ENCODE data around the gene PRR20G. TPM values are rescaled to one million over a fixed set of nuclear protein-coding genes. Genes with fewer than 3 reads are reported as not detected.

PRR20G gene
- total RNA-seq, 2 experiments from 2014 or later = not detected

DNA sequence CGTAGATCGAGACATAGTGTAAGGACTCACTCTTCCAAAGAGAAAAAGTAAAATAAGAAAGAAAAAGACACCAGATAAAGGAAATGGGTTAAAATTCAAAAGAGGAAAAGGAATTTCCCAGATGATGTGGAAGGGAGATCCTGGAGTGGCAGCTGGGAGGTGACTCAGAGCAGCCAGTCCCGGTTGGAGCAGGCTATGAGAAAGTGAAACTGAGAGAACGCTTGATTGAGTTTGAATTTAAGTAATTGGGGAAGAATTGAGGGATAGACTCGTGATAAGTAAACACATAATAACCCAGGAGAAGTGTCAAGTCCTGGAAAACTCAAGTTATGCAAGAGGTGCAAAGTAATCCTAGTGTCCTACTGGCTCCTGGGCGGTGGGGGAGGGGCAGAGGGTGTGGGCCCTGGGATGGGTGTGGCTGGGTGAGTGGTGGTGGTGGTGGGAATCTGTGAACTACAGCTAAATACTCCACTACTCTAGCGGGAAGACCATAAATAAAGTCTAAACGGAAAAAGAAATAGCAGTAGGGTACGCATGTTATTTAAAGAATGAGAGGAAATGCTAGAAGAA is 1.2 kb downstream of the PRR20G start:
- Mint-ChIP-seq H3K4me1 (no peaks in the 10 kb centered on the region), H3K36me3 (no peaks in the 10 kb centered on the region), H3K4me3 (no peak overlapping the region), H3K27ac (no peak overlapping the region), H3K9me3 (peaks cover 2% of the 10 kb centered on the region), H3K27me3 (peaks cover 5% of the 10 kb centered on the region)
- DNase-seq = no peak

DNA sequence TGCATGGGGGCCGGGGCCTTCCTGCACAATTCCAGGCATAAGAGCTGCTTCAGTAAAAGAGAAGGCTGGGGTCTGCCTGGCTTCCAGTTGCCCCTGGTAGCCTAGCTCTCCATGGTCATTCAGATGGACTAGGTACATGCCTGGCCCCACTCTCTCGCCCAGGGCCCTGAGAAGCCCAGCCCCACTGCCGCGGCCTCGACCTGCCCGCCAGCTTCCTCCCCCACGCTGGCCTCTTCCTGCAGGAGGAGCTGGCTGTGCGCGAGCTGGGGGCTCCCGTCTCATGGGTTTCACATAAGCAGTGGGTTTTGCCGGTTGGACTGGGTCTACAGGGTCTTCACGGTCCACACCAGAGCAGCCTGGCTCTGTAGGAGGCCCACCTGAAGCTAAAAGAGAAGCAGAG is 3.6 kb downstream of the PRR20G start:
- no peaks in the 10 kb centered on the region for H3K4me1 Mint-ChIP-seq
- H3K9me3 Mint-ChIP-seq = no peaks in the 10 kb centered on the region
- no peak overlapping the region for H3K4me3 Mint-ChIP-seq
- no peak overlapping the region for H3K27ac Mint-ChIP-seq
- H3K36me3 Mint-ChIP-seq = no peaks in the 10 kb centered on the region
- no peak for DNase-seq
- H3K27me3 Mint-ChIP-seq = peaks cover 9% of the 10 kb centered on the region

GRCh38 chr3:127277561-127277960 is 10.3 kb downstream of the PRR20G start:
- Mint-ChIP-seq H3K27ac (no peak overlapping the region), H3K4me3 (no peak overlapping the region), H3K27me3 (peaks cover 17% of the 10 kb centered on the region), H3K9me3 (no peaks in the 10 kb centered on the region), H3K4me1 (no peaks in the 10 kb centered on the region), H3K36me3 (no peaks in the 10 kb centered on the region)
- no peak for DNase-seq

- H3K27ac Mint-ChIP-seq = no peak overlapping the region
- H3K4me3 Mint-ChIP-seq = no peak overlapping the region
- no peak for DNase-seq
- H3K36me3 Mint-ChIP-seq = no peaks in the 10 kb centered on the region
- peaks cover 21% of the 10 kb centered on the region for H3K27me3 Mint-ChIP-seq
- no peaks in the 10 kb centered on the region for H3K4me1 Mint-ChIP-seq
- H3K9me3 Mint-ChIP-seq = no peaks in the 10 kb centered on the region
These were observed 10.9 kb downstream of the PRR20G start for GRCh38 chr3:127276995-127277394.

- no peaks in the 10 kb centered on the region for H3K36me3 Mint-ChIP-seq
- H3K4me3 Mint-ChIP-seq = no peak overlapping the region
- H3K4me1 Mint-ChIP-seq = no peaks in the 10 kb centered on the region
- peaks cover 21% of the 10 kb centered on the region for H3K27me3 Mint-ChIP-seq
- DNase-seq = no peak
- no peak overlapping the region for H3K27ac Mint-ChIP-seq
- no peaks in the 10 kb centered on the region for H3K9me3 Mint-ChIP-seq
These were observed 11.4 kb downstream of the PRR20G start for GRCh38 chr3:127276396-127276795.

GRCh38 chr3:127275287-127275781 is 12.5 kb downstream of the PRR20G start:
- Mint-ChIP-seq H3K9me3 (no peaks in the 10 kb centered on the region), H3K36me3 (no peaks in the 10 kb centered on the region), H3K27me3 (peaks cover 21% of the 10 kb centered on the region), H3K27ac (no peak overlapping the region), H3K4me1 (no peaks in the 10 kb centered on the region), H3K4me3 (no peak overlapping the region)
- no peak for DNase-seq

DNA sequence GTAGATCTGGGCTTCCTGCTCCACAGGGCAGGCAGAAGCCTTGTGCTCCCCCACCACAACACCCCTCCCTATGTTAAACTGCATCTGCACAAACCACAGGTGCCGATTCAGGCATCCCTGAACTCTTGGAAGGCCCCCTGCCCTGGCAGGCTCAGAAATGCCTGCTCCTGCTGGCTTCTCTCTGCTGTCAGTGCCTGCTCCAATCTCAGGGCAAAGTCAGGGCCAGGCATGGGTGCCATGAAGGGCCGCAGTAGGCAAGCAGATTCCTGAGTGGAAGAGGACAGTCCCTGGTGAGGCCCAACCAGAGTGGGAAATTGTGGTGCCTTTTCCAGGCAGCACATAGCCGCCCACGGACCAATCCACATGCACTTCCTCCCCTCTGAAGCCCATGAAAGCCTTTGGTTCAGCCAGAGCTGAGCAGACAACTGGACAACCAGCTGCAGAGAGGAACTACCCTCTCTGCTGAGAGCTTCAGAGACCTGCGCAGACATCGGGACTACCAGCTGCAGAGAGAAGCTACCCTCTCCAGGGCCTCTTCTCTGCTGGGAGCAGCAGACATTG is 13.6 kb downstream of the PRR20G start:
- no peaks in the 10 kb centered on the region for H3K9me3 Mint-ChIP-seq
- H3K27me3 Mint-ChIP-seq = peaks cover 17% of the 10 kb centered on the region
- no peak overlapping the region for H3K4me3 Mint-ChIP-seq
- no peaks in the 10 kb centered on the region for H3K4me1 Mint-ChIP-seq
- H3K36me3 Mint-ChIP-seq = no peaks in the 10 kb centered on the region
- no peak overlapping the region for H3K27ac Mint-ChIP-seq
- DNase-seq = no peak

DNA sequence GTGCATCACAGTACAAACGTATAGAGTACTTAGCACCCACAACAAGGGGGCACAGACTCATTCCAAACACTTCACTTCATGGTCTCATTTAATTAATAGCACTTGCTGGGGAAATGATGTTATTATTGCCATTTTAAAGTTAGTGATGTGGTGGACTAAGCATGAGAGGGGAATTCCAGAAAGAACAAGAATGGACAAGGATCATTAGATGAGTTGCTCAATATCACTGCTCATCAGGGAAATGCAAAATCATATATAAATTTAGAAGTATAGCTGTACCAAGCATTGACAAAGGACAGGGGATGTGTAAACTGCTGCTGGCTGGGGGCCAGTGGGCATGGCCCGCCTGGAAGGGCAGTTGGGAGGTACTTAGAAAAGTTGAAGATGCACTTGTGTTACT is 14.6 kb downstream of the PRR20G start:
- peaks cover 5% of the 10 kb centered on the region for H3K9me3 Mint-ChIP-seq
- H3K27ac Mint-ChIP-seq = no peak overlapping the region
- H3K27me3 Mint-ChIP-seq = peaks cover 15% of the 10 kb centered on the region
- no peaks in the 10 kb centered on the region for H3K36me3 Mint-ChIP-seq
- no peak overlapping the region for H3K4me3 Mint-ChIP-seq
- DNase-seq = no peak
- H3K4me1 Mint-ChIP-seq = no peaks in the 10 kb centered on the region

- Mint-ChIP-seq H3K27me3 (peaks cover 7% of the 10 kb centered on the region), H3K9me3 (peaks cover 5% of the 10 kb centered on the region), H3K4me1 (no peaks in the 10 kb centered on the region), H3K36me3 (no peaks in the 10 kb centered on the region), H3K4me3 (no peak overlapping the region), H3K27ac (no peak overlapping the region)
- DNase-seq = no peak
These were observed 21.7 kb downstream of the PRR20G start for GRCh38 chr3:127266186-127266585.

DNA sequence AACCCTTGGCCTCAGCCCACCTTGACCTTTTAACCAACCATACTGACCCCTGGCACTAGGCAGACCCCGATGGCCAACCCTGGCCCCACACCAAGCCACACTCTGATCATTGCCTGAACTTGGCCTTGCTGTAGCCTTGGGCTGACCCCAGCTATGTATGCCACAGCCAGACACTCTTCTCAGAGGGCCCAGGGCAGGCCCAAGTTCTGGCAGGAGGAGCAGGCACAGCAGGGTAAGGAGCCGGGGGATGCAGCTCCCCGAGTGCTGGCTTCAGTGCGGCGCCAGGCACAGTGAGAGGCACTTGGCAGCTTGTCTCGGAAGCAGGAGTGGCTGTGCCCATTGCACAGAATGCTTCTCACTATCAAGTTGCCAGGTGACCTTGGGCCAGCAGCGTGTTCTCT is 22.3 kb downstream of the PRR20G start:
- no peaks in the 10 kb centered on the region for H3K36me3 Mint-ChIP-seq
- DNase-seq = no peak

GRCh38 chr3:127264794-127265514 is 22.9 kb downstream of the PRR20G start:
- H3K27me3 Mint-ChIP-seq = peaks cover 9% of the 10 kb centered on the region
- H3K9me3 Mint-ChIP-seq = peaks cover 5% of the 10 kb centered on the region
- DNase-seq = no peak
- H3K4me3 Mint-ChIP-seq = no peak overlapping the region
- no peaks in the 10 kb centered on the region for H3K36me3 Mint-ChIP-seq
- H3K27ac Mint-ChIP-seq = no peak overlapping the region
- no peaks in the 10 kb centered on the region for H3K4me1 Mint-ChIP-seq

More for the DNA sequence above, 22.3 kb downstream of the PRR20G start:
- Mint-ChIP-seq H3K27me3 (peaks cover 9% of the 10 kb centered on the region), H3K27ac (no peak overlapping the region), H3K9me3 (peaks cover 5% of the 10 kb centered on the region), H3K4me1 (no peaks in the 10 kb centered on the region), H3K4me3 (no peak overlapping the region)

DNA sequence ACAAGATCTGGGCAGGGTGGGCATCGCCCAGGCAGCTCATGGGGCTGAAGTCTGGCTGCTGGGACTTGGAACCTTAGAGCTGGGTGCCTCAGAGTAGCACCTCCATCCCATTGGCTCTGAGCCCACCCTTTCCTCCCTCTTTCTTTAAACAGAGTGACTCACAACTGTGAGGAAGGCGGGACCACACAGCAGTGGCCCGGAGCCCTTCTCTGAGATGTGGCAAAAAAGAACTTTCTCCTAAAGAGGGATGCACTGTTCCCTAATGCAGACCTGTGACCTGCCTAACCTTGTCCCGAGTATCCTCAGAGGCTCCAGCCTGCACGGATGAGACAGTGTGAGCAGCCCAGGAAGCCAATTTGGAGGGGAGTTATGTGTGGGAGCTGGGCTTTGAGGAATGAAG is 23.6 kb downstream of the PRR20G start:
- no peak for DNase-seq
- Mint-ChIP-seq H3K4me1 (no peaks in the 10 kb centered on the region), H3K36me3 (no peaks in the 10 kb centered on the region), H3K27ac (no peak overlapping the region), H3K4me3 (no peak overlapping the region), H3K27me3 (peaks cover 9% of the 10 kb centered on the region), H3K9me3 (peaks cover 5% of the 10 kb centered on the region)

GRCh38 chr3:127263586-127264231 is 24.1 kb downstream of the PRR20G start:
- DNase-seq = no peak
- H3K27ac Mint-ChIP-seq = no peak overlapping the region
- no peaks in the 10 kb centered on the region for H3K4me1 Mint-ChIP-seq
- H3K9me3 Mint-ChIP-seq = peaks cover 3% of the 10 kb centered on the region
- H3K27me3 Mint-ChIP-seq = peaks cover 9% of the 10 kb centered on the region
- H3K4me3 Mint-ChIP-seq = no peak overlapping the region
- no peaks in the 10 kb centered on the region for H3K36me3 Mint-ChIP-seq

GRCh38 chr3:127263037-127263436 is 24.8 kb downstream of the PRR20G start:
- H3K27ac Mint-ChIP-seq = no peak overlapping the region
- no peaks in the 10 kb centered on the region for H3K9me3 Mint-ChIP-seq
- peaks cover 9% of the 10 kb centered on the region for H3K27me3 Mint-ChIP-seq
- no peaks in the 10 kb centered on the region for H3K4me1 Mint-ChIP-seq
- H3K4me3 Mint-ChIP-seq = no peak overlapping the region
- H3K36me3 Mint-ChIP-seq = no peaks in the 10 kb centered on the region
- no peak for DNase-seq

DNA sequence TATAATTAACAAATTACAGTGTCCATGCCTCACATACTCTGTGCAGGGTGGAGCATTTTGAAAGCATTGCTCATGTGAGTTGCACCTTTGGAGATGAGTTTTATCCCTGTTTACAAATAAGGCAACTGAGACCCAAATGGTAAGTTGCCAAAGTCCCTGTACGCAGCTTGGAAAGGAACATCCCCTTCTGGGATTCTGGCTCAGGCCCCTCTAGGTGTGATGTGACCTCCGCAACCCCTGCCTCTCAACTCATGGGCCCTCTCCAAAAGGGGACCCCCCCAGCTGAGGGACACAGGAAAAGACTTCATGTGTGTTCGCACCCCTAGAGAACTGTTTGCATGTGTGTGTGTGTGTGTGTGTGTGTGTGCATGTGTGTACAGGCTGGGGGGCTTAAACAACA is 25.3 kb downstream of the PRR20G start:
- H3K4me3 Mint-ChIP-seq = no peak overlapping the region

More for the DNA sequence above, 25.3 kb downstream of the PRR20G start:
- DNase-seq = no peak
- Mint-ChIP-seq H3K4me1 (no peaks in the 10 kb centered on the region), H3K36me3 (no peaks in the 10 kb centered on the region), H3K9me3 (no peaks in the 10 kb centered on the region), H3K27ac (no peak overlapping the region), H3K27me3 (peaks cover 9% of the 10 kb centered on the region)

Data from activated naive CD8-positive, alpha-beta T cell treated with anti-CD3 and anti-CD28 coated beads for 36 hours (primary cell).